Activated naive CD8-positive, alpha-beta T cell (primary cell): Measurements from ENCODE around the gene IL26.
A peak's percentile ranks its signal among the peaks of the same experiment; 100 is the strongest.

Source experiments
- H3K27ac Mint-ChIP-seq: one replicate; pipeline ENCODE4 v1.8.0; 2021; ENCODE audit warnings: mixed read lengths
- H3K27me3 Mint-ChIP-seq: one replicate; pipeline ENCODE4 v1.8.0; 2021; ENCODE audit warnings: mixed read lengths
- H3K36me3 Mint-ChIP-seq: one replicate; pipeline ENCODE4 v1.8.0; 2021; ENCODE audit warnings: mixed read lengths
- H3K4me1 Mint-ChIP-seq: one replicate; pipeline ENCODE4 v1.8.0; 2021; ENCODE audit warnings: low read depth, mixed read lengths
- H3K4me3 Mint-ChIP-seq: one replicate; pipeline ENCODE4 v1.8.0; 2021; ENCODE audit warnings: mild to moderate bottlenecking, mixed read lengths
- H3K9me3 Mint-ChIP-seq: one replicate; pipeline ENCODE4 v1.8.0; 2021; ENCODE audit warnings: low read depth, mixed read lengths

IL26 gene

DNA sequence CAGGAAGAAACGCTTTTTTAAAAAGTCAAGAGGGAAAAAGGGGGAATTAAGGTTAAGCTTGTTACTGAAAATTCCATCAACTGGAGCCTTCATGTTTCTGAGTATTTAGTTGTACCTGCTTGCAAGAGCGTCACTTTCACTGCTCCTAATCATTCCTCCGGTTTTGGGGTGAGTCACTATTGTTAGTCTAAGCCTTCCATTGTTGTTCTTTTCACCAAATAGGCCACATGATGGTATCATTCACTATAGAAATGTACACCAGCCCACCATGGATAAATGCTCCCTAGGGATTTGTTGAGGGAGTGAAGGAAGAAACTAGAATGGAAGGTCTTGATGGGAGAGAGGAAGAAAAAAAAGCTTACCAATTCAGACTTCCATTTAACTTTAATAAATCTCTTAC, 24.8 kb upstream of the IL26 start:
- no peaks in the 10 kb centered on the region for H3K4me1 Mint-ChIP-seq
- H3K4me3 Mint-ChIP-seq = no peak overlapping the region
- no peaks in the 10 kb centered on the region for H3K9me3 Mint-ChIP-seq
- no peak overlapping the region for H3K27ac Mint-ChIP-seq
- peaks cover 6% of the 10 kb centered on the region for H3K27me3 Mint-ChIP-seq
- peaks cover 2% of the 10 kb centered on the region for H3K36me3 Mint-ChIP-seq

DNA sequence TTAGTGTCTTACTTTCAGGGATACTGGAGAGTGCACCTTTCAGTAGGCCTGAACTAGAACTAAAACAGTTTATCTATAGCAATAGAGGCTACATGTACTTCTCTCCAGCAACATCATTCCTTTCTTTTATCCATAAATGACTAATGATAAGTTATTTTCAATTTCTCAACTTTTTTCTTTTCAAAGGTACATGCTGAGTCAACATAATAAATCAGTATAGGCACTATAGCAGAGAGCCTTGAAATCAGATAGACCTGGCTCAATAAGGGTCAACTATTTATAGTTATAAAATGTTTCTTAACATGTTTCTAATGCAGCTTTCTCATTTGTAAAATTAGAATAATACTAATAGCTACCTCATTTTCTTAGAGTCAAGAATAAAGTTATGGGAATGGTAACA, 22.2 kb upstream of the IL26 start:
- Mint-ChIP-seq H3K27ac (no peak overlapping the region), H3K27me3 (peaks cover 5% of the 10 kb centered on the region), H3K4me1 (peaks cover 3% of the 10 kb centered on the region), H3K36me3 (peaks cover 2% of the 10 kb centered on the region), H3K9me3 (no peaks in the 10 kb centered on the region), H3K4me3 (no peak overlapping the region)

DNA sequence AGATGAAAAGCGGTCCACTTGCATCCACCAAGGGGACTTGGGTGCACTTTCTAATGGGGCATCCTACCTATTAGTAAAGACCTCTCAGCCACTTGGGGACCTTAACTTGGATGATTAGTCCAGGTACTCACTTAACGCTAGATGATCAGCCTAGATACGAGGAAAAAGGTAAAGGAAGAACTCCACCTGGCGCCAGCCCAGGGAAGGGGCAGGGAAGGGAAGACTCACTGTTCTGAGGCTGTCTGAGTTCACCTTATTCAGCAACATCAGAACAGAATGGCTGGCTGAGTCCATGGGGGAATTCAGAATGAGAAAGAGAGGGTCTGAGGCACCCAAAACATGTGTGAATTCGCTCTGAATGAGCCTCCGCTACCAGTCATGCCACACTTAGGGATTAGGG, 20.7 kb upstream of the IL26 start:
- no peak overlapping the region for H3K4me3 Mint-ChIP-seq

DNA sequence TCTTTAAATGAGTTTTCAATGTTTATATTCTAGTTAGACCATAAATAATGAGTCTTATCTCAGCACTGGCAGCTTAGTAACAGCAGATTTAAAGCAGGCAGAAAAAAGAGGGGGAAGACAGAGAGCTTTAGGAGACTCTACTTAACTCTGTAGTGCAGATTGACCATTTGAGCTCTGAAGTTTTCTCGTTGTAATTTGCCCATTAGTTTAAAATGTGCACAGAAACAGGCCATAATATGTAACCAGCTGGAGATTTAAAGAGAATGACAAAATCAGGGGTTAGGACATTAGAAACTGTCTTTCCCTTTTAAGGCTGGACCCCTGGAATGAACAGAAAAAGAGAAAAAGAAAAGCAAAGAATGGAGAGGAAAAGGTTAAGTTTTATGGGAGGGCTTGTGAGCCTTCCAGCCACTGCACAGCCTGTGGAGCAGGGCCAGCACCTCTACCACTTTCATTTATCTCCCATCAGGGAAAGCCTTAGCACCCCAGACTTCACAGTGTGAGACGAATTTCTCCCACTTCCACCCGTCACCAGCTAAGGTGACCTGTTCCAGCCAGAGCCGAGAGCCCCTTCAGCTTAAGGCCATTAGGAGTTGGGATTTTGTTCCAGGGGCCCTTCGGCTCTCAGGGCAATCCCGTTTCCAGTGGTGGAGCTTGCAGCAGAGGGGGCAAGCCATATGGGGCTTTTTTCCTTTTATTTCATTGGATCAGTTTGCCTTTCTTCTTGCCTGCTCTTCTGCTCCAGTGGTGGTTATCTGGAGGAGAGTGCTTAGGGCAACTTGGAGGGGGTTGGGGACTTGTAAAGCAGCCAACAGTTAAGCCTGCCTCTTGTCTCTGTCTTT, 19.8 kb upstream of the IL26 start:
- Mint-ChIP-seq H3K4me3 (no peak overlapping the region), H3K4me1 (peaks cover 16% of the 10 kb centered on the region)

More for the DNA sequence above, 20.7 kb upstream of the IL26 start:
- no peaks in the 10 kb centered on the region for H3K36me3 Mint-ChIP-seq
- H3K27ac Mint-ChIP-seq = no peak overlapping the region
- no peaks in the 10 kb centered on the region for H3K9me3 Mint-ChIP-seq
- H3K27me3 Mint-ChIP-seq = no peaks in the 10 kb centered on the region
- peaks cover 6% of the 10 kb centered on the region for H3K4me1 Mint-ChIP-seq

DNA sequence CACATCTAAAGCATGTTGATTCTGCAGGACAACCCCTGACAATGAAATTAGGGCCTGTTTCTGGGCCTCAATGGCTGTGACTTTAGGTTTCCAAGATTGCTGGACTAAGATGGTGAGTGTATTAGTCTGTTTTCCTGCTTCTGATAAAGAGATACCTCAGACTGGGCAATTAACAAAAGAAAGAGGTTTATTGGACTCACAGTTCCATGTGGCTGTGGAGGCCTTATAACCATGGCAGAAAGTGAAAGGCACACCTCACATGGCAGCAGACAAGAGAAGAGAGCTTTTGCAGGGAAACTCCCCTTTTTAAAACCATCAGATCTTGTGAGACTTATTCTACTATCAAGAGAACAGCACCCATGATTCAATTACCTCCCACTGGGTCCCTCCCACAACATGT, 17.2 kb upstream of the IL26 start:
- Mint-ChIP-seq H3K36me3 (peaks cover 2% of the 10 kb centered on the region), H3K27me3 (no peaks in the 10 kb centered on the region), H3K4me1 (peaks cover 25% of the 10 kb centered on the region), H3K4me3 (no peak overlapping the region), H3K9me3 (no peaks in the 10 kb centered on the region), H3K27ac (no peak overlapping the region)

More for the DNA sequence above, 19.8 kb upstream of the IL26 start:
- no peaks in the 10 kb centered on the region for H3K27me3 Mint-ChIP-seq
- no peaks in the 10 kb centered on the region for H3K9me3 Mint-ChIP-seq
- H3K27ac Mint-ChIP-seq = no peak overlapping the region
- no peaks in the 10 kb centered on the region for H3K36me3 Mint-ChIP-seq

DNA sequence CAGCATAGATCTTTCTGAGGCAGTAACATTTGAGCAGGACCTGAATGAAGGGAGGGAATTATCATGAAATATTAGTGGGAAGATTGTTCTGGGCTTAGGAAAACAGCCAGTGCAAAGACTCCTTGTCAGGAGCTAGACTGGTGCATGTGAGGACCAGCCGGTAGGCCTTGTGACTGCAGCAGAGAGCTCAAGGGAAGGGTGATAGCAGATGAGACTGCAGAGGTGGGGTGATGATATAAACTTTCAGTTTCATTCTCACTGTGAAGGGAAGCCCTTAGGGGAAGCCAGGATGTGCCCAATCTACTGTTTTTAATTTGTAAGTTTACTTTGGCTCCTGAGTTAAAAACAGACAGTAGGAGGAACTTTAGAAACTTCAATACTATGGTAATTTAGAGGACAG, 15.4 kb upstream of the IL26 start:
- Mint-ChIP-seq H3K27me3 (no peaks in the 10 kb centered on the region), H3K9me3 (no peaks in the 10 kb centered on the region), H3K4me3 (peak overlapping the region; percentile 62), H3K4me1 (peaks cover 42% of the 10 kb centered on the region), H3K27ac (peak overlapping the region; percentile 89), H3K36me3 (peaks cover 6% of the 10 kb centered on the region)

DNA sequence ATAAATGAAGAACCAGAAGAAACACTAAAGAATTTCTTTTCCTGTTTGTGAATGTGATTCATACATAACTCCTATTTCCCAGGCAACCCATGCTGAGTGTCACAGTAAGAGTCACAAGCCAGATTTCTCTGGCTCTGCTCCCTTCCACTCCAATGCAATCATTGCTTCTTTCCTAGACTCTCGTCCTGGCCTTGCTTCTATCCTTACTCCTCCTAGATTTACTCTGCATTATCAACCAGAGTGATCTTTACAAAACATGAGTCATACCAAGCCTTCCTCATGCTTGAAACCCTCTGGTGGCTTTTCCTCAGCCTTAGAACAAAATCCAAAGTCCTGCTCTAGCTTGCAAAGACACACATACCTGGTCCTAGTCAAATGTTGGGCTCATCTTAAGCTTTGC, 14.5 kb upstream of the IL26 start:
- H3K9me3 Mint-ChIP-seq = no peaks in the 10 kb centered on the region
- peaks cover 9% of the 10 kb centered on the region for H3K36me3 Mint-ChIP-seq
- H3K27ac Mint-ChIP-seq = peak overlapping the region; percentile 89
- no peaks in the 10 kb centered on the region for H3K27me3 Mint-ChIP-seq
- no peak overlapping the region for H3K4me3 Mint-ChIP-seq
- H3K4me1 Mint-ChIP-seq = peaks cover 47% of the 10 kb centered on the region

DNA sequence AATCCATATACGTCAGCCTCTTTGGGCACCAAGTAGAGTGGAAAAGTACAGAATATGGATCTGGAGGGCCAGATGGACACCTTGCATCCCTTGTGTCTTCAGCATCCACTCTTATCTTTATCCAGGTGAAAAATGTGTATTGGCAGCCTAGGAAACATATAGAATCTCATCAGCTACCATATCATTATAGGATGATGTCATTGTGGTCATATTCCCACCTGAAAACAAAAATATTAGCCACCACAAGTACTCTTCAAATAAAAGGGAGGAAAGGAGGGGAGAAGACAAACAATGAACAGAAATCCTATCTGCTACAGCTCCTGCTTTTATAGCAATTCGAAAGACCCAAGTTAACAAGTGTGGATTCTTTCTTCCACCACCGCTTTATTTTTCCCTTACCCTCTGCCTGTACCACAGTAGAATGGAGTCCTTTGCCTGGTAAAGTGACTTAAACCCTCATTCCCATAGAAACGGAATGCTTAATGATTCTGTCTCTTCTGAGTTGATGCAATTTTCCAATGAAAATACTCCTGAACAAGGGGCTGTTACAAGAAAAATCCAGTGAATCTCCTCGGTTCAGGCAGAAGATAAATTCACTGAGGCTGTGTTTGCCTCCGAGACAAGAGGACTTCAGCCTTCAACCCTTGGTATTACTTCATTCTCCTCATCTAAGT, 13.8 kb upstream of the IL26 start:
- no peaks in the 10 kb centered on the region for H3K9me3 Mint-ChIP-seq
- H3K27me3 Mint-ChIP-seq = no peaks in the 10 kb centered on the region
- H3K27ac Mint-ChIP-seq = no peak overlapping the region
- H3K4me1 Mint-ChIP-seq = peaks cover 47% of the 10 kb centered on the region
- no peak overlapping the region for H3K4me3 Mint-ChIP-seq
- H3K36me3 Mint-ChIP-seq = peaks cover 9% of the 10 kb centered on the region

DNA sequence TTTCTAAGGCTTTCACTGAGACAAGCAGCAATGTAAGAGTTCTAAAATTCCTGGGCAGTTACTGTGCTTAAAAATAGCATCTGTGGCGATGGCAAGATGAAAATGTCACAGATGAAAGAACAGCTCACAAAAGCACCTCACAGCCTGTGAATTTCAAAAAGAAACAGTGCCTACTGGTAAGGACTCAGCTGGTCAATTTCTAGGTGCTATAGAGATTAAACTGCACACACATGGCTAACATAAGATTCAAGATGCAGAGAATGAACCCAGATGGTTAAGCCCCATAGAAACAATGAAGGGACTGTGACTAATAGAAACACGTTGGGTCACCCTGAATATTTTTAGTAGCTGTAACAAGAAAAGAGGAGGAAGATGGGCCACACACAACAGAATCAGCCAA, 12.0 kb upstream of the IL26 start:
- Mint-ChIP-seq H3K36me3 (peaks cover 9% of the 10 kb centered on the region), H3K4me3 (peak overlapping the region; percentile 89), H3K27me3 (no peaks in the 10 kb centered on the region), H3K4me1 (peaks cover 48% of the 10 kb centered on the region), H3K27ac (no peak overlapping the region), H3K9me3 (no peaks in the 10 kb centered on the region)

DNA sequence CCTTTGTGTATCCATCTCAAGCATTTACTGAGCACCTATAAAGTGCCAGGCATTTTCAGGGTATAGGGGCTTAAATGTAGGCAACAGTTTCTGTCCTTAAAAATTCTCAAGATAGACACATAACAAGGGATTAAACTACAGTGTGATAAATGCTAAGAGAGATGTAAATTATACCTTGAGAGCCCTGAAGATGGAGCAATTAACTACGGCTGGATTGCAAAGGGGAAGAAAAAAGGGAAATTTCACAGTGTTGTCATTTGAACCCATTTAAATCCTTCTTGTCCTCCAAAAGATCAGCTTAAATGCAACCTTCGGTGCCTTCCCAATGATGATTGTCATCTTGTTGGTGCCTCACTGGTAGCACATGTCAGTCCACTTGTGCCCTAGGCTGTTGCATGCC, 11.5 kb upstream of the IL26 start:
- peaks cover 9% of the 10 kb centered on the region for H3K36me3 Mint-ChIP-seq
- H3K9me3 Mint-ChIP-seq = no peaks in the 10 kb centered on the region
- H3K27me3 Mint-ChIP-seq = no peaks in the 10 kb centered on the region
- H3K27ac Mint-ChIP-seq = peak overlapping the region; percentile 93
- peaks cover 48% of the 10 kb centered on the region for H3K4me1 Mint-ChIP-seq
- H3K4me3 Mint-ChIP-seq = peak overlapping the region; percentile 89

DNA sequence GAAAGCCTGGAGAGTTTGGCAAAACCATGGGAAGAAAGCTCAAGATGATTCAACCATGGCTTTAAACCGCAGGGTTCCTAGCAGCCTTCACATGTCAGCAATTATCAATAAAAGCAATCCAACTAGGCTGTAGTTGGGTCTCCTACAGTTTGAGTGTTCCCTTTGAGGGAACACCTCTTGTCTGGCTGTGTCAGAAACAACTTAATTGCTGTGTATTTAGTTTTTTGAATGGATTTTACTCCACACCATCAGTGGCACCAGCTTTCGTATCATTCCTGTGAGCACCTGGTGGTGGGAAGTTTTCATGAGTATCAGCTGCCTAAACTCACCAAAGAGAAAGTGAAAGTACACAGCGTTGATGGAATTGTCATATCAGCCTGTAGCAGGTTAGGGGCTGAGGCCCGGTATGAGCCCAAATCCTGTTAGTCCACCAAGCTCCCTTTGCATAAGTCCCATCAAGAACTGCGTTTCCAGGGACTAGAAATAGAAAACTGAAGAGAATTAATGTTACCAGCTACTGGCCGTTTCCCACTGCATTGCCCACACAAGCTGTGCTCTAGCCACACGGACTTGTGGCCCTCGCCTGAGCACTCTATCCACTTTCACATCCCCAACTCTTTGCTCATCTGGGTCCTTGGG, 10.9 kb upstream of the IL26 start:
- no peaks in the 10 kb centered on the region for H3K9me3 Mint-ChIP-seq

DNA sequence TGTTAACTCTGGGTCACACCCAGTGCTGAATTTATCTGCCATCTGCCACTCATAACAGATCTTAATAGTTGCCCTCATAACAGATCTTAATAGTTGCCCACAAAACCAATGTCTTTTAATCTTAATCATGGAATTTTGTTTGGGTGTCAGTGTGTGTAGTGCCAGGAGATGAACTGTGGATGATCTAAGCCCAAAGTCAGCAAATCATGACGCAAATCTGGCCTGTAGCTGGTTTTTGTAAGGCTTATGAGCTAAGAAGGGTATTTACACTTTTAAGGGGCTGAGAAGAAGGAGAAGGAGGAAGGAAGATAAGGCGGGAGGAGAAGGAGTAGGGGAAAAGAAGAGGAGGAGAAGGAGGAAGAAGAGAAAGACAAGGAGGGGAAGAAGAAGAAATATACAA, 10.0 kb upstream of the IL26 start:
- Mint-ChIP-seq H3K27me3 (no peaks in the 10 kb centered on the region), H3K9me3 (no peaks in the 10 kb centered on the region), H3K36me3 (peaks cover 9% of the 10 kb centered on the region), H3K27ac (peak overlapping the region; percentile 38), H3K4me1 (peaks cover 37% of the 10 kb centered on the region), H3K4me3 (peak overlapping the region; percentile 59)

More for the DNA sequence above, 10.9 kb upstream of the IL26 start:
- no peaks in the 10 kb centered on the region for H3K27me3 Mint-ChIP-seq
- H3K4me1 Mint-ChIP-seq = peaks cover 47% of the 10 kb centered on the region
- H3K36me3 Mint-ChIP-seq = peaks cover 9% of the 10 kb centered on the region
- H3K27ac Mint-ChIP-seq = peak overlapping the region; percentile 93
- H3K4me3 Mint-ChIP-seq = peak overlapping the region; percentile 89

DNA sequence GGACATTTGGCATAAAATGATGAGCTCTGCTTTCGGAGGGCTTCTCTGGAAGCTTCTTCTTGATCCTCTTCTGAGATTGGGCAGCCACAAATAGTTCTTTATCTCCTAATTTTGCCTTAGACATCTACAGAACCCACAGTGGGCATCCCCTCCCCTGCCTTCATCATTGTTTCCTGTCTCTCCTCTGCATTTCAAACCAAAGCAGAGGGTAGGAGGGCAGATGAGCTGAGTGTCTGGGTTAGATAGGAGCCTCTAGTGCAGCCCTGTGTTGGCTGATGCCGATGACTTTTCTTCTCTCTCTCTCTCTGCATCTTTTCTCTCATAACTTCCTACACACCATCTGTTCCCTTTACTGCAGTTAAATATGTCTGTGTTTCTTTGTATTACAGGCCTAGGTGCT, 8.5 kb upstream of the IL26 start:
- H3K4me3 Mint-ChIP-seq = no peak overlapping the region
- no peaks in the 10 kb centered on the region for H3K9me3 Mint-ChIP-seq
- peaks cover 9% of the 10 kb centered on the region for H3K36me3 Mint-ChIP-seq
- H3K27me3 Mint-ChIP-seq = no peaks in the 10 kb centered on the region
- H3K27ac Mint-ChIP-seq = no peak overlapping the region
- H3K4me1 Mint-ChIP-seq = peaks cover 29% of the 10 kb centered on the region

DNA sequence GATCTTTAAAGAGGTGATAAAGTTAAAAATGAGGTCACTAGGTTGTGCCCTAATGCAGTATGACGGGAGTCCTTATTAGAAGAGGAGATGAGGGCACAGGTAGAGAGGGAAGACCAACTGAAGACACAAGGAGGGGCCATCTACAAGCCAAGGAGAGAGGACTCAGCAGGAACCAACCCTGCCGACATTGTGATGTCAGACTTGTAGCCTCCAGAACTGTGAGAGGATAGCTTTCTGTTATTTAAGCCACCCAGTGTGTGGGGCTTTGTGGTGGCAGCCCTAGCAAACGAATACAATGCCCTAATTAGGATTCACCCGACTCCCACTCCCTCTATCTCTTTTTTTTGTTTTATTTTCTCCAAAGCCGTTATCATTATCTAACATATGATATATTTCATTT, 7.9 kb upstream of the IL26 start:
- Mint-ChIP-seq H3K27me3 (no peaks in the 10 kb centered on the region), H3K4me3 (no peak overlapping the region), H3K9me3 (no peaks in the 10 kb centered on the region), H3K4me1 (peaks cover 29% of the 10 kb centered on the region), H3K27ac (no peak overlapping the region), H3K36me3 (peaks cover 9% of the 10 kb centered on the region)

DNA sequence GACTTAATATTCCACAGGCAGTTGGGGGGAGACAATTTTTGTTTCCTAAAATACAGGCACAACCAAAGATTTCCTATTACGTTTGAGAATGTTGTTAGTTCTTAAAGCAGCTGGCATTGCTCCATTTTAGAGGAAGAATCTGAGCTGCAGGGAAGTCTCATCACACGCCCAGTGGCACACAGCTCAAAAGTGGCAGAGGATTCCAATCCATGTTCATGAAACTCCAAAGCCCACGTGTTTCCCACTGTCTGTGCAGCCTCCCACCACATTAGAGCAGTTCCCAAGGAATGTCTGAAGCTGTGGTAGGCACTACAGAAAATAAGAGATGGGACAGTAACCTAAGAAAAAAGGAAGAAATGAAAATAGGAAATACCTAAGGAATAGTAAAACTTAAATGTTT, 6.1 kb upstream of the IL26 start:
- H3K9me3 Mint-ChIP-seq = no peaks in the 10 kb centered on the region
- H3K4me1 Mint-ChIP-seq = peaks cover 16% of the 10 kb centered on the region
- no peak overlapping the region for H3K27ac Mint-ChIP-seq
- no peaks in the 10 kb centered on the region for H3K27me3 Mint-ChIP-seq
- no peak overlapping the region for H3K4me3 Mint-ChIP-seq
- H3K36me3 Mint-ChIP-seq = peaks cover 4% of the 10 kb centered on the region
